IMR-90 (cell line): ENCODE results near the gene VPS35L. TPM values are rescaled to one million over a fixed set of nuclear protein-coding genes. Genes with fewer than 3 reads are reported as not detected.

Source experiments
- ATAC-seq: fragments of 200-7000 bp; cut with Tn5 transposase; 2 replicates; pipeline ENCODE4 v1.9.1; 2020; ENCODE audit warnings: low read depth, mild to moderate bottlenecking, moderate library complexity
- BruUV-seq: library from RNA; stranded (reverse); fragments of 400-500 nt; replicated peaks from 2 replicates; lab custom pipeline; 2021; lab: Mats Ljungman, UMichigan
- CTCF ChIA-PET: fragments of 300-600 bp; formaldehyde crosslinking; extraction: SDS; loops from one replicate; lab custom pipeline; 2021; ENCODE audit warnings: antibody characterized with exemption; lab: Yijun Ruan, JAX
- POLR2A ChIA-PET: fragments of 300-600 bp; sonication (Branson Sonifier 250); formaldehyde crosslinking; loops from one replicate; lab custom pipeline; 2022; ENCODE audit warnings: antibody characterized with exemption; ENCODE audit not compliant: unreplicated experiment; lab: Charles Lee
- DNase-seq: peaks from one replicate; pipeline ENCODE4 v3.0.0; 2013
- H2AFZ ChIP-seq: replicated peaks from 2 replicates; pipeline ENCODE3; 2013; ENCODE audit warnings: low read length, mild to moderate bottlenecking; ENCODE audit not compliant: poor library complexity
- H2AK5ac ChIP-seq: 2 replicates; pipeline ENCODE4 v1.6.1; 2013; ENCODE audit warnings: low read depth, low read length, inconsistent platforms
- H2AK9ac ChIP-seq: replicated peaks from 2 replicates; pipeline ENCODE3; 2013; ENCODE audit warnings: mild to moderate bottlenecking, low read depth, low read length, moderate library complexity; ENCODE audit not compliant: poor library complexity
- H2BK120ac ChIP-seq: 2 replicates; pipeline ENCODE4 v1.6.1; 2013; ENCODE audit warnings: low read depth, low read length, inconsistent platforms
- H2BK15ac ChIP-seq: 3 replicates; pipeline ENCODE4 v1.6.1; 2013; ENCODE audit warnings: low read depth, low read length, inconsistent platforms
- H2BK20ac ChIP-seq: 2 replicates; pipeline ENCODE4 v1.6.1; 2013; ENCODE audit warnings: low read depth, mild to moderate bottlenecking, inconsistent platforms, low read length, moderate library complexity
- H2BK5ac ChIP-seq: 2 replicates; pipeline ENCODE4 v1.6.1; 2013; ENCODE audit warnings: mild to moderate bottlenecking, low read depth, low read length, inconsistent platforms; ENCODE audit not compliant: poor library complexity, severe bottlenecking
- H3K14ac ChIP-seq: replicated peaks from 2 replicates; pipeline ENCODE4 v1.6.1; 2013; ENCODE audit warnings: low read depth, low read length, inconsistent platforms
- H3K18ac ChIP-seq: 2 replicates; pipeline ENCODE4 v1.6.1; 2013; ENCODE audit warnings: low read depth, low read length, control low read depth
- H3K23ac ChIP-seq: 2 replicates; pipeline ENCODE4 v1.6.1; 2013; ENCODE audit warnings: low read depth, low read length, inconsistent platforms
- H3K27ac ChIP-seq: 2 replicates; pipeline ENCODE4 v1.5.1; 2013; ENCODE audit warnings: mild to moderate bottlenecking, control low read depth, low read length; ENCODE audit not compliant: insufficient read depth
- H3K27me3 ChIP-seq: 2 replicates; pipeline ENCODE4 v1.6.1; 2013; ENCODE audit warnings: low read length; ENCODE audit not compliant: control insufficient read depth, insufficient read depth
- H3K36me3 ChIP-seq: 2 replicates; pipeline ENCODE4 v1.6.1; 2013; ENCODE audit warnings: low read length, mixed read lengths; ENCODE audit not compliant: control insufficient read depth, insufficient read depth
- H3K4ac ChIP-seq: 2 replicates; pipeline ENCODE4 v1.6.1; 2013; ENCODE audit warnings: low read depth, low read length, inconsistent platforms
- H3K4me1 ChIP-seq: 2 replicates; pipeline ENCODE4 v1.6.1; 2013; ENCODE audit warnings: low read length, mixed read lengths; ENCODE audit not compliant: control insufficient read depth, insufficient read depth
- H3K4me2 ChIP-seq: 2 replicates; pipeline ENCODE4 v1.6.1; 2013; ENCODE audit warnings: low read depth, mild to moderate bottlenecking, control low read depth, low read length, moderate library complexity
- H3K4me3 ChIP-seq: 2 replicates; pipeline ENCODE4 v1.5.1; 2013; ENCODE audit warnings: low read depth, mild to moderate bottlenecking, control low read depth, low read length, moderate library complexity; ENCODE audit not compliant: insufficient read depth
- H3K56ac ChIP-seq: 2 replicates; pipeline ENCODE4 v1.6.1; 2013; ENCODE audit warnings: low read length, inconsistent platforms; ENCODE audit not compliant: insufficient read depth; ENCODE audit errors: extremely low read depth
- H3K79me1 ChIP-seq, 2 experiments: 2 replicates each; pipeline ENCODE4 v1.6.1; 2013; ENCODE audit warnings: low read length in 2 of 2, inconsistent platforms in 1 of 2, low read depth in 1 of 2
- H3K9ac ChIP-seq: 2 replicates; pipeline ENCODE4 v1.6.1; 2013; ENCODE audit warnings: low read depth, low read length, control low read depth
- H3K9me1 ChIP-seq: 2 replicates; pipeline ENCODE4 v1.6.1; 2013; ENCODE audit warnings: low read length, inconsistent platforms; ENCODE audit not compliant: insufficient read depth
- H3K9me3 ChIP-seq: 2 replicates; pipeline ENCODE4 v1.6.1; 2013; ENCODE audit warnings: low read length; ENCODE audit not compliant: control insufficient read depth, insufficient read depth
- H4K20me1 ChIP-seq: 2 replicates; pipeline ENCODE4 v1.6.1; 2013; ENCODE audit warnings: low read length, inconsistent platforms; ENCODE audit not compliant: insufficient read depth
- H4K5ac ChIP-seq: 2 replicates; pipeline ENCODE4 v1.6.1; 2013; ENCODE audit warnings: mild to moderate bottlenecking, low read depth, low read length, control low read depth
- H4K8ac ChIP-seq, 2 experiments: 2 replicates each; pipeline ENCODE4 v1.6.1; 2013; ENCODE audit warnings: low read depth in 2 of 2, low read length in 2 of 2, control low read depth in 1 of 2, inconsistent platforms in 1 of 2
- H4K91ac ChIP-seq: 2 replicates; pipeline ENCODE4 v1.6.1; 2013; ENCODE audit warnings: low read depth, low read length, inconsistent platforms; ENCODE audit not compliant: insufficient read depth
- BHLHE40 ChIP-seq: fragments of 150-350 bp; IDR thresholded peaks from 2 replicates; pipeline ENCODE4 v1.6.1; 2016; ENCODE audit warnings: mild to moderate bottlenecking, low read depth, low read length
- CEBPB ChIP-seq: IDR thresholded peaks from 2 replicates; pipeline ENCODE4 v1.6.1; 2012; ENCODE audit warnings: low read depth, low read length, improper control_type of control experiment
- CHD1 ChIP-seq: IDR thresholded peaks from 2 replicates; pipeline ENCODE4 v1.6.1; 2012; ENCODE audit warnings: low read depth, low read length, improper control_type of control experiment
- FOS ChIP-seq: fragments of 150-350 bp; IDR thresholded peaks from 2 replicates; pipeline ENCODE4 v1.6.1; 2016; ENCODE audit warnings: low read depth, low read length
- MAFK ChIP-seq: IDR thresholded peaks from 2 replicates; pipeline ENCODE4 v1.6.1; 2012; ENCODE audit warnings: low read depth, low read length, improper control_type of control experiment
- MAZ ChIP-seq: IDR thresholded peaks from 2 replicates; pipeline ENCODE4 v1.6.1; 2012; ENCODE audit warnings: low read depth, mild to moderate bottlenecking, low read length, improper control_type of control experiment, moderate library complexity, borderline replicate concordance
- MXI1 ChIP-seq: IDR thresholded peaks from 2 replicates; pipeline ENCODE4 v1.6.1; 2012; ENCODE audit warnings: low read depth, mild to moderate bottlenecking, low read length, moderate library complexity, borderline replicate concordance
- NFE2L2 ChIP-seq: fragments of 150-350 bp; IDR thresholded peaks from 2 replicates; pipeline ENCODE4 v1.6.1; 2016; ENCODE audit warnings: low read depth, mild to moderate bottlenecking, low read length
- POLR2A ChIP-seq: IDR thresholded peaks from 2 replicates; pipeline ENCODE4 v1.6.1; 2012; ENCODE audit warnings: mild to moderate bottlenecking, low read depth, low read length
- RAD21 ChIP-seq: IDR thresholded peaks from 2 replicates; pipeline ENCODE4 v1.6.1; 2012; ENCODE audit warnings: low read length, improper control_type of control experiment
- RCOR1 ChIP-seq: IDR thresholded peaks from 2 replicates; pipeline ENCODE4 v1.6.1; 2012; ENCODE audit warnings: mild to moderate bottlenecking, low read length, improper control_type of control experiment; ENCODE audit not compliant: insufficient replicate concordance
- RFX5 ChIP-seq: IDR thresholded peaks from 2 replicates; pipeline ENCODE4 v1.8.0; 2012; ENCODE audit warnings: low read depth, mild to moderate bottlenecking, low read length, moderate library complexity
- SMC3 ChIP-seq: fragments of 150-350 bp; IDR thresholded peaks from 2 replicates; pipeline ENCODE4 v1.6.1; 2016; ENCODE audit warnings: low read depth, mild to moderate bottlenecking, antibody characterized with exemption, low read length, moderate library complexity
- WGBS, 2 experiments: methylation state at CpG; one replicate each; pipeline versions ENCODE4 v1.1.5 to v1.1.7; 2013; ENCODE audit warnings: missing lambda C conversion rate in 2 of 2; ENCODE audit not compliant: insufficient read length in 1 of 2; ENCODE audit errors: extremely low coverage in 2 of 2; 5-methylcytosine and 5-hydroxymethylcytosine counted together
- dilution Hi-C: fragments of 300-500 bp; cut with HindIII; formaldehyde crosslinking; loops from one replicate; pipeline ENCODE4 v1.14.3; 2018; ENCODE audit warnings: low sequenced_read_pairs; ENCODE audit not compliant: unreplicated experiment
- in situ Hi-C: fragments of 300-500 bp; cut with MboI; formaldehyde crosslinking; loops from 3 replicates; pipeline ENCODE4 v1.14.3; 2019; ENCODE audit warnings: low sequenced_read_pairs, inconsistent platforms, mixed read lengths
- intact Hi-C: fragments of 100-400 bp; cut with micrococcal nuclease; formaldehyde crosslinking; loops from 2 replicates; pipeline ENCODE4 v1.10.0; 2022
- polyA plus RNA-seq, 3 experiments: library from polyadenylated mRNA; depleted of rRNA; stranded (reverse); fragments of >200 nt; gene quantifications; 2 replicates each; pipeline ENCODE4 v1.2.3, GENCODE V29; 2012; ENCODE audit warnings: low replicate concordance in 1 of 3
- total RNA-seq: library from RNA; depleted of rRNA; stranded (reverse); fragments of >200 nt; gene quantifications from 2 replicates; pipeline ENCODE4 v1.2.3, GENCODE V29; 2012
- TF ChIP-seq, protein P1 (sequence below): conservative IDR thresholded peaks from 2 replicates; pipeline ENCODE4 v1.5.1; 2012; ENCODE audit warnings: mild to moderate bottlenecking, low read depth, low read length, improper control_type of control experiment
- TF ChIP-seq, protein P2 (sequence below): fragments of 150-350 bp; IDR thresholded peaks from 2 replicates; pipeline ENCODE4 v1.6.1; 2016; ENCODE audit warnings: low read depth, mild to moderate bottlenecking, low read length, moderate library complexity, borderline replicate concordance
- TF ChIP-seq, protein P3 (sequence below): fragments of 150-350 bp; IDR thresholded peaks from 2 replicates; pipeline ENCODE4 v1.6.1; 2017; ENCODE audit warnings: mild to moderate bottlenecking, antibody characterized with exemption, low read length, low read depth

Gene VPS35L
- total and polyA plus RNA-seq, 2 of the 4 experiments (the other 2 are of a cell fraction) = 28.0 to 40.1 TPM

DNA sequence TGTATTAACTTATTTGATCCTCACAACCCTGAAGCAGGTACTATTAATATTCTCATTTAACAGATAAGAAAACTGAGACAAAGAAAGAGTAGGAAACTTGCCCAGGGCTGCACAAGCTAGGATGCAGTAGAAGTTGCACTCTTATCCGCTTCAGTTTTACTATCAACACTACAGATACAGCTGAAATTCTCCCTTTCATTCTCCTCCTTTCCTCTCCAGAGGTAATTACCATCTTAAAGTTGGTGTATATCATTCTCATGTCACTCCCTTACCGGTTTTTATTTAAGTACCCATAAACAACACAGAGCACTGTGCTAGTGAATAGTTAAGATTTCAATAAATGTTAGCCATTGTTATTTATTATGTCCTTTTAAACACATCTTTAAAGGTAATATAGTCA, 37.1 kb upstream of the VPS35L start:
- in situ Hi-C loops = no loop called here
- no peak overlapping the region for H3K14ac ChIP-seq
- no peak overlapping the region for H3K23ac ChIP-seq
- no peak overlapping the region for H2BK20ac ChIP-seq
- no peaks in the 10 kb centered on the region for H4K20me1 ChIP-seq
- no peak overlapping the region for H3K18ac ChIP-seq
- no peak overlapping the region for H2AK9ac ChIP-seq
- no peak overlapping the region for H4K5ac ChIP-seq
- H2BK5ac ChIP-seq = no peak overlapping the region
- peaks cover 6% of the 10 kb centered on the region; the same call in 1 of the 2 replicates for H3K4me1 ChIP-seq
- H3K56ac ChIP-seq = no peak overlapping the region
- BruUV-seq = no TSS peak
- dilution Hi-C loops = no loop called here
- ATAC-seq (no peak), DNase-seq (no peak)
- peaks cover 5% of the 10 kb centered on the region for H3K9me1 ChIP-seq
- no peaks in the 10 kb centered on the region for H3K36me3 ChIP-seq
- H3K9ac ChIP-seq = no peak overlapping the region
- no peak overlapping the region for H3K27ac ChIP-seq
- no CpG with 5 or more reads among the region's 2 CpGs for WGBS, 2 experiments
- H4K8ac ChIP-seq = no peak overlapping the region
- H3K9me3 ChIP-seq = no peaks in the 10 kb centered on the region
- intact Hi-C loops = no loop called here
- no peak overlapping the region for H2AK5ac ChIP-seq
- no peak overlapping the region for H2BK120ac ChIP-seq
- ChIA-PET CTCF (no interaction called here), POLR2A (no interaction called here)
- no peak overlapping the region for H3K4ac ChIP-seq
- no peak overlapping the region for H4K91ac ChIP-seq
- no peak overlapping the region for H3K4me3 ChIP-seq
- H3K4me2 ChIP-seq = no peak overlapping the region
- no peaks in the 10 kb centered on the region for H3K27me3 ChIP-seq
- H2BK15ac ChIP-seq = no peak overlapping the region
- no peak for TF ChIP-seq CEBPB
- TF ChIP-seq BHLHE40 = no peak
- TF ChIP-seq MAZ = no peak
- TF ChIP-seq NFE2L2 = no peak
- TF ChIP-seq CHD1 = no peak
- TF ChIP-seq, protein P1, sequence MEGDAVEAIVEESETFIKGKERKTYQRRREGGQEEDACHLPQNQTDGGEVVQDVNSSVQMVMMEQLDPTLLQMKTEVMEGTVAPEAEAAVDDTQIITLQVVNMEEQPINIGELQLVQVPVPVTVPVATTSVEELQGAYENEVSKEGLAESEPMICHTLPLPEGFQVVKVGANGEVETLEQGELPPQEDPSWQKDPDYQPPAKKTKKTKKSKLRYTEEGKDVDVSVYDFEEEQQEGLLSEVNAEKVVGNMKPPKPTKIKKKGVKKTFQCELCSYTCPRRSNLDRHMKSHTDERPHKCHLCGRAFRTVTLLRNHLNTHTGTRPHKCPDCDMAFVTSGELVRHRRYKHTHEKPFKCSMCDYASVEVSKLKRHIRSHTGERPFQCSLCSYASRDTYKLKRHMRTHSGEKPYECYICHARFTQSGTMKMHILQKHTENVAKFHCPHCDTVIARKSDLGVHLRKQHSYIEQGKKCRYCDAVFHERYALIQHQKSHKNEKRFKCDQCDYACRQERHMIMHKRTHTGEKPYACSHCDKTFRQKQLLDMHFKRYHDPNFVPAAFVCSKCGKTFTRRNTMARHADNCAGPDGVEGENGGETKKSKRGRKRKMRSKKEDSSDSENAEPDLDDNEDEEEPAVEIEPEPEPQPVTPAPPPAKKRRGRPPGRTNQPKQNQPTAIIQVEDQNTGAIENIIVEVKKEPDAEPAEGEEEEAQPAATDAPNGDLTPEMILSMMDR = no peak
- TF ChIP-seq, protein P2, sequence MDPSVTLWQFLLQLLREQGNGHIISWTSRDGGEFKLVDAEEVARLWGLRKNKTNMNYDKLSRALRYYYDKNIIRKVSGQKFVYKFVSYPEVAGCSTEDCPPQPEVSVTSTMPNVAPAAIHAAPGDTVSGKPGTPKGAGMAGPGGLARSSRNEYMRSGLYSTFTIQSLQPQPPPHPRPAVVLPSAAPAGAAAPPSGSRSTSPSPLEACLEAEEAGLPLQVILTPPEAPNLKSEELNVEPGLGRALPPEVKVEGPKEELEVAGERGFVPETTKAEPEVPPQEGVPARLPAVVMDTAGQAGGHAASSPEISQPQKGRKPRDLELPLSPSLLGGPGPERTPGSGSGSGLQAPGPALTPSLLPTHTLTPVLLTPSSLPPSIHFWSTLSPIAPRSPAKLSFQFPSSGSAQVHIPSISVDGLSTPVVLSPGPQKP = no peak
- TF ChIP-seq RCOR1 = no peak
- no peak for TF ChIP-seq RAD21
- TF ChIP-seq, protein P3, sequence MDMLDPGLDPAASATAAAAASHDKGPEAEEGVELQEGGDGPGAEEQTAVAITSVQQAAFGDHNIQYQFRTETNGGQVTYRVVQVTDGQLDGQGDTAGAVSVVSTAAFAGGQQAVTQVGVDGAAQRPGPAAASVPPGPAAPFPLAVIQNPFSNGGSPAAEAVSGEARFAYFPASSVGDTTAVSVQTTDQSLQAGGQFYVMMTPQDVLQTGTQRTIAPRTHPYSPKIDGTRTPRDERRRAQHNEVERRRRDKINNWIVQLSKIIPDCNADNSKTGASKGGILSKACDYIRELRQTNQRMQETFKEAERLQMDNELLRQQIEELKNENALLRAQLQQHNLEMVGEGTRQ = no peak
- no peak for TF ChIP-seq POLR2A
- no peak for TF ChIP-seq MXI1
- no peak for TF ChIP-seq FOS
- TF ChIP-seq RFX5 = no peak
- TF ChIP-seq SMC3 = no peak
- TF ChIP-seq MAFK = no peak
- H2AFZ ChIP-seq = no peak overlapping the region
- H3K79me1 ChIP-seq = peaks cover 14 to 49% of the 10 kb centered on the region in 2 experiments
